Peyer's patch (tissue), 4 donors: Measurements from ENCODE around the gene FTSJ3.

Experiments
- CTCF ChIP-seq, 6 experiments: fragments of 450-650 bp in 4 of 6; fragments of 200-600 bp in 2 of 6; sonication (generic) in 1 of 6; IDR thresholded peaks; one replicate each; pipeline ENCODE4 v1.5.1; 2017 to 2019; ENCODE audit warnings: antibody characterized with exemption in 6 of 6, mild to moderate bottlenecking in 3 of 6, moderate library complexity in 1 of 6
- POLR2A ChIP-seq, 2 donors: fragments of 450-650 bp; IDR thresholded peaks; one replicate each; pipeline ENCODE4 v1.5.1; 2017; ENCODE audit warnings: antibody characterized with exemption in 2 of 2, mild to moderate bottlenecking in 2 of 2, moderate library complexity in 2 of 2

GRCh38 chr17:63821804-63822203 lies 5.7 kb downstream of the FTSJ3 start:
- TF ChIP-seq CTCF (IDR thresholded peaks at IDR 0.05) (no peak), POLR2A (IDR thresholded peaks at IDR 0.05) (no peak)
